GM18909 (cell line): Measurements from ENCODE around the gene INSRR.

Source experiments
- ATAC-seq: cut with Tn5 transposase; IDR thresholded peaks from one replicate; pipeline ENCODE4 v1.9.1; 2021; ENCODE audit warnings: mild to moderate bottlenecking; ENCODE audit not compliant: unreplicated experiment, poor library complexity

Gene INSRR

GRCh38 chr1:156854634-156855033 is 4.3 kb downstream of the INSRR start:
- no peak for ATAC-seq

- no peak for ATAC-seq
Measured at GRCh38 chr1:156853761-156854160, 5.2 kb downstream of the INSRR start.

DNA sequence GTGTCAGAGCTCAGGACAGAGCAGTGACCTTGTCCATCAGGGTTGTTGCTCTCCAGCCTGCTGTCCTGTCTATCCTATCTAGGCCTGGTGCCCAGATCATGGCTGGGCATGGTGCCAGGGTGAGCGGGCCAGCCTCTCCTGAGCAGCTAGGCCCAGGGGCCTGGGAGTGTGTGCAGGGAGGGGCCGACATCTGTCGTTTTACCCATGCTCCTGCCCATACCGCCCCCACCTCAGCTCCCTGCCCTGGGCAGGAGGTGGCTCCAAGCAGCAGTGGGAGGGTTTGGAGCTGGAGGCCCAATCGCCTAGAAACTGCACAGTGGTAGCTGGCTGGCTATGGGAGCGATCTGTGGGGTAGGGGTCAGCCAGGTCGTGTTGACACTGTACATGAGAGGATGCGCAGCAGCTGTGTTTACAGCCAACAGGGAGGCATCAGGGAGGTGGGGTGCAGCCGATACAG is 6.5 kb downstream of the INSRR start:
- ATAC-seq, result no peak

- no peak for ATAC-seq
Measured at GRCh38 chr1:156851779-156852417, 7.0 kb downstream of the INSRR start.

DNA sequence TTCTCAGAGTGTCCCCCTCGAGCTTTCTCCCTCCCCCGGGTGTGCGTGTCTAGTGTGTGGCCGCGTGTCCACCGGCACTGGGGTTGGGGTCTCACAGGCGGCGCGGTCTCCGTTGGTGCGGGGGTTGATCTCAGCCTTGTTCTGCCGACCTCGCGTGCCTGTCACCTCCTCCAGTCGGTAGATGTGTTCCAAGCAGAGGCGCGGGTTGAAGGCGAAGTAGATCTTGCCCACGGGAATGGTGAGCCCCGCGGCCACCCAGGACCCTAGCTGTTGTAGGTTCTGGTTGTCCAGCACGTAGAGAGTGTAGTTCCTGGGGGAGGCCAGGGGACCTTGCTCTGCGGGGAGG is 9.8 kb downstream of the INSRR start:
- no peak for ATAC-seq

GRCh38 chr1:156848461-156849150 is 10.3 kb downstream of the INSRR start:
- ATAC-seq, result no peak

- no peak for ATAC-seq
Measured at GRCh38 chr1:156847591-156848460, 11.1 kb downstream of the INSRR start.

- ATAC-seq, result no peak
Measured at GRCh38 chr1:156846643-156847042, 12.3 kb downstream of the INSRR start.

DNA sequence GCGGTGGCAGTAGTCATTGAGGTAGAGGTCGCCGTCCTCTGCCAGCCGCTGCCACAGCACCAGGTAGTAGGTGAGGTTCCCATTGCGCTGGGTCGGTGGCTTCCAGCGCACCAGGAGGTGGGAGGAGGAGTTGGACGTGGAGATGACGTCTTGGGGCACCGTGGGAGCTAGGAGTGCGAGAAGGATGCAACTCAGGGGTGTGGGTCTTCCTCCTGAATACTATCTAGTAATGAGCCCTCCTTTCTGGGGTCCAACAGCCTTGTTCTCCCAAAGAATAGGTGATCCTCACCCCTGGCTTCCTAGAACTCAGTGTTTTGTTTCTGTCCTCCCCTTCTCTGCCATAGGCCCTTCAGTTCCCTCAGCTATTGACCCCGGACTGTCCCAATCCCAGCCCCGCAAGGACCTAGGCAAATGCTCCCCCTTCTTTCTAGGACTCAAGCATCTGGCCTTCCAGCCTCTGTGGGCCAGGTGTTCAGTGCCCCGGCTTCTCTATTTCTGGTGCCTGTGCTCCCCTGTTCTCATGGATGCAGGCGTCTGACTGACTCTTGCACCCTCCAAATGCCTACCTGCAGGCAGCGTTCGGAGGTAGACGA is 12.9 kb downstream of the INSRR start:
- no peak for ATAC-seq

DNA sequence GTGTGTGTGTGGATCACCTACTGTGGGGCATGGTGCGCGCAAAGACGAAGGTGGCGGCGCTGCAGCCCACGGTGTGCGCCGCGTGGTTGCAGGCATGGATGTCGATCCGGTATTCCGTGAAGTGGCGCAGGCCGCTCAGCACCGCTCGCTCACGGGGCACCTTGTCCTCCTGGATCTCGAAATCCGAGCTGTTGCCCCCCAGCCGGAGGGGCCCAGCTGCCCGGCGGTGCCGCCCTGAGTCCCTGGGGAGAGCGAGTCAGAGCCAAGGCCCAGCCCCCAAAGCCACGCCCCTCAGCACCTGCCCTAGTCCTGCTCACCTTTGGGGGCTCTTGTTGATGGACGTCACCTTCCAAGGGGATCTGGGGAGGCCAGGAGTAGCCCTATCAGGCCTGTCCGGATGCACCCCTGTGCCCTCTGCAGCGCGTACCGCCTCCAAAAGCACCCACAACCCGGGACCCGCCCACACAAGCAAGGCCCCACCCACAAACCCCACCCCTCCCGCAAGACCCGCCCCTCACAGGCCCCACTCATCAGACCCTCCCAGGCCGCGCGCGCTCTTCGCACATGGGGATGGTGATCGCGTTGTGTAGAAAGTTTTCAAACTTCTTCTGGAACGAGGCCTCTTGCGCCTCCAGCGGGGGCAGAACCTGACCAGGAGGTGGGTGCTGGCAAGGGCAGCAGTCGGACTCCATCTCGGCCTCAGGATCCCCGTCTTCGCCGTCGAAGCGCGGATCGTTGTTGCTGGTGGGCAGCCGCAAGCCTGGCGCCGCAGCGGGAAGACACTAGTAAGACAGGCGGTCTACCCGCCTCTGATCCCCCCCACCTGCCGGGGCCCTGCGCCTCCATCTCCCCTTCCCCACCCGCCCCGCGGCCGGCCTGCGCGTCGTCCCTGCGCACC is 13.6 kb downstream of the INSRR start:
- no peak for ATAC-seq

DNA sequence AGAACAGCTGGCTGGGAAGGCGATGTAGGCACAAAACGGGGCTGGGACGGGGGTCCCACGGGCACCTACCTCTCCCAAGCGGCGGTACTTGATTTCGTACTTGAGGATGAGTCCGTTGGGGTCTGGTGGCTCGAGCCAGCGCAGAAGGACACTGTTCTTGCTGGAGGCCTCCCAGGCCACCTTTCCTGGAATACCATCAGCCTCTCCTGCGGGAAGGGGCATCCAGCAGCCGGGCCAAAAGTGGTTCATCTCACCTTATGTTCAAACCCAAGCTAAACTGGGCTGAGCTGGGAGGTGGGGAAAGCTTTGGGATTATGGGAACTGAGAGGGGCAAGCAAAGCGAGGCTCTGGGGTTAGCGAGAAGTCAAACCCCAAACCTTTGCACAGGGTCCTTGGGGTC is 14.3 kb downstream of the INSRR start:
- ATAC-seq, result no peak

GRCh38 chr1:156844102-156844501 is 14.8 kb downstream of the INSRR start:
- ATAC-seq, result no peak

- no peak for ATAC-seq
Measured at GRCh38 chr1:156842618-156843300, 16.2 kb downstream of the INSRR start.

GRCh38 chr1:156841295-156841855 is 17.5 kb downstream of the INSRR start:
- ATAC-seq, result no peak

DNA sequence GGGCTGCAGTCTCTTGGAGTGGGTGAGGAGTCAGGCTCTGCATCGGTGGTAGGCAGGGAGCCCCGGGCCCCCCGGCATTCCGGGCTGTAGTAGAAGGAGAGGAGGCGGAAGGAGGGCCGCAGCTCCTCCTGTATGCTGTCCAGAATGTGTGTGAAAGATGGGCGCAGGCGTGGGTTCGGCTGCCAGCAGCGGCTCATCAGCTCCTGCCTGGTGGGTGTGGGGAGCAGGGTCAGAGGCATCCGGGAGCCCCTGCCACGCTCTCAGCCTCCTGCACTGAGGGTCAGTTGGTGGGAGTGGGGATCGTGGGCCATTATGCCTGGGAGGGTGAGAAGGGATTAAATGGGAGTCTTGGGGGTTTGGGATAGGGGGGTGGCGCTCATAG is 18.0 kb downstream of the INSRR start:
- no peak for ATAC-seq

DNA sequence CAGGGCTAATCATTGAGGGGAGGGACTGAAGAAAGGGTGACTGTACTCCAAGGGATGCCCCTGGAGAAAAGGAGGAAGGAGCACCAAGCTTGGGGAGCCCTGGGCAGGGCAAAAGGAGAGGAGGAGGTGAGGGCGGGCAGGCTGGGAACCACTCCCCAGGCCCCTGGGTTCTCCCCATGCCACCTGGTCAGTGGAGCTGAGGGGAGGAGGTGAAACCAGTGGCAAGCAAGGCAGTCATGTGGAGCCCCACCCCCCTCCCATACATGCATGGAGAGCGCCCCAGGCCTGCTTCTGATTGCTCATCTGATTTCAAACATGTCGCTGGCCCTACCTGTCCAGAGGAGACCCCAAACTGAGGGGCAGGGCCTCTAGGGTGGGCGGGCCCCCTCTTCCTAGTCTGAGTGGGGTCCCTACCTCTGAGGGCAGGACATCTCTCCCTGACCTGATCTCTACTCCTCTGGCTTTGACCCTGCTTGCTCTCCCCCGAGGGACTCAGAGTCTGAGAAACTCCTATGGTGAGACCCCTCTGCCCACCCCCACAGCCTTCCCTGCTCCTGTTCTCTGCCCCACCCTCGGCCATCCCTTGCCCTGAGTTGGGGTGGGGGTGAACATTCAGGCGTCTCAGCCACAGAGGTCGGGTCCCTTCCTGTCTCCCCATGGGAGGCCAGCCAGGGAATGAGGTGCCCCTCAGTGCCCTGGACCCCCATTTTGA is 18.6 kb downstream of the INSRR start:
- no peak for ATAC-seq

- no peak for ATAC-seq
Measured at GRCh38 chr1:156839426-156840109, 19.3 kb downstream of the INSRR start.

GRCh38 chr1:156838972-156839371 is 19.9 kb downstream of the INSRR start:
- no peak for ATAC-seq
